NCI-H345 (cell line): ENCODE results near the gene PBX1.

Experiments
- DNase-seq: peaks from one replicate; lab custom pipeline; 2025; lab: John Stamatoyannopoulos, UW

Gene PBX1

GRCh38 chr1:164699815-164700491, 141.0 kb downstream of the PBX1 start:
- no peak for DNase-seq

GRCh38 chr1:164700683-164701082, 141.7 kb downstream of the PBX1 start:
- no peak for DNase-seq

GRCh38 chr1:164701189-164701761, 142.3 kb downstream of the PBX1 start:
- DNase-seq: no peak

GRCh38 chr1:164702216-164702615, 143.2 kb downstream of the PBX1 start:
- DNase-seq: no peak

GRCh38 chr1:164702664-164703063, 143.7 kb downstream of the PBX1 start:
- DNase-seq: no peak

- no peak for DNase-seq
Measured at GRCh38 chr1:164703463-164703862, 144.5 kb downstream of the PBX1 start.

- no peak for DNase-seq
Measured at GRCh38 chr1:164703960-164704411, 145.0 kb downstream of the PBX1 start.

GRCh38 chr1:164704954-164705353, 146.0 kb downstream of the PBX1 start:
- no peak for DNase-seq

- no peak for DNase-seq
Measured at GRCh38 chr1:164706606-164706987, 147.6 kb downstream of the PBX1 start.

- no peak for DNase-seq
Measured at GRCh38 chr1:164707868-164708331, 148.9 kb downstream of the PBX1 start.

- no peak for DNase-seq
Measured at GRCh38 chr1:164708596-164708995, 149.6 kb downstream of the PBX1 start.

- no peak for DNase-seq
Measured at GRCh38 chr1:164709126-164709525, 150.1 kb downstream of the PBX1 start.

- DNase-seq: no peak
Measured at GRCh38 chr1:164709541-164710278, 150.7 kb downstream of the PBX1 start.

GRCh38 chr1:164712131-164713036, 153.4 kb downstream of the PBX1 start:
- DNase-seq: no peak

GRCh38 chr1:164713456-164714207, 154.6 kb downstream of the PBX1 start:
- DNase-seq: no peak

- no peak for DNase-seq
Measured at GRCh38 chr1:164716992-164717703, 158.2 kb downstream of the PBX1 start.

GRCh38 chr1:164718821-164719220, 159.8 kb downstream of the PBX1 start:
- no peak for DNase-seq

- DNase-seq: no peak
Measured at GRCh38 chr1:164719676-164720439, 160.9 kb downstream of the PBX1 start.

- no peak for DNase-seq
Measured at GRCh38 chr1:164720440-164721227, 161.7 kb downstream of the PBX1 start.
